ENCODE results near the gene GAREM1.

The GAREM1 gene

GRCh38 chr18:32422201-32422600 is 48.5 kb downstream of the GAREM1 start:
- TF ChIP-seq, protein P1, sequence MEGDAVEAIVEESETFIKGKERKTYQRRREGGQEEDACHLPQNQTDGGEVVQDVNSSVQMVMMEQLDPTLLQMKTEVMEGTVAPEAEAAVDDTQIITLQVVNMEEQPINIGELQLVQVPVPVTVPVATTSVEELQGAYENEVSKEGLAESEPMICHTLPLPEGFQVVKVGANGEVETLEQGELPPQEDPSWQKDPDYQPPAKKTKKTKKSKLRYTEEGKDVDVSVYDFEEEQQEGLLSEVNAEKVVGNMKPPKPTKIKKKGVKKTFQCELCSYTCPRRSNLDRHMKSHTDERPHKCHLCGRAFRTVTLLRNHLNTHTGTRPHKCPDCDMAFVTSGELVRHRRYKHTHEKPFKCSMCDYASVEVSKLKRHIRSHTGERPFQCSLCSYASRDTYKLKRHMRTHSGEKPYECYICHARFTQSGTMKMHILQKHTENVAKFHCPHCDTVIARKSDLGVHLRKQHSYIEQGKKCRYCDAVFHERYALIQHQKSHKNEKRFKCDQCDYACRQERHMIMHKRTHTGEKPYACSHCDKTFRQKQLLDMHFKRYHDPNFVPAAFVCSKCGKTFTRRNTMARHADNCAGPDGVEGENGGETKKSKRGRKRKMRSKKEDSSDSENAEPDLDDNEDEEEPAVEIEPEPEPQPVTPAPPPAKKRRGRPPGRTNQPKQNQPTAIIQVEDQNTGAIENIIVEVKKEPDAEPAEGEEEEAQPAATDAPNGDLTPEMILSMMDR (conservative IDR thresholded peaks at IDR 0.05; ENCODE audit: control insufficient read depth, insufficient read depth, low read depth, low read length), result no peak
- H3K4me3 ChIP-seq (ENCODE audit: control insufficient read depth, low read depth, low read length), result no peak overlapping the region
- DNase-seq (ENCODE audit: low read depth), result no peak

- TF ChIP-seq, protein P1 (conservative IDR thresholded peaks at IDR 0.05; ENCODE audit: control insufficient read depth, insufficient read depth, low read depth, low read length), result no peak
- no peak for DNase-seq (ENCODE audit: low read depth)
- no peak overlapping the region for H3K4me3 ChIP-seq (ENCODE audit: control insufficient read depth, low read depth, low read length)
Observed at GRCh38 chr18:32420084-32420750, 50.5 kb downstream of the GAREM1 start.

GRCh38 chr18:32418148-32418547 is 52.5 kb downstream of the GAREM1 start:
- DNase-seq (ENCODE audit: low read depth), result no peak
- H3K4me3 ChIP-seq (ENCODE audit: control insufficient read depth, low read depth, low read length), result no peak overlapping the region
- TF ChIP-seq, protein P1 (conservative IDR thresholded peaks at IDR 0.05; ENCODE audit: control insufficient read depth, insufficient read depth, low read depth, low read length), result no peak

- TF ChIP-seq, protein P1 (conservative IDR thresholded peaks at IDR 0.05; ENCODE audit: control insufficient read depth, insufficient read depth, low read depth, low read length), result no peak
- no peak overlapping the region for H3K4me3 ChIP-seq (ENCODE audit: control insufficient read depth, low read depth, low read length)
Observed at GRCh38 chr18:32405588-32405987, 65.1 kb downstream of the GAREM1 start.

GRCh38 chr18:32401621-32402020 is 69.1 kb downstream of the GAREM1 start:
- TF ChIP-seq, protein P1 (conservative IDR thresholded peaks at IDR 0.05; ENCODE audit: control insufficient read depth, insufficient read depth, low read depth, low read length), result no peak
- no peak for DNase-seq (ENCODE audit: low read depth)
- no peak overlapping the region for H3K4me3 ChIP-seq (ENCODE audit: control insufficient read depth, low read depth, low read length)

More at GRCh38 chr18:32405588-32405987, 65.1 kb downstream of the GAREM1 start:
- no peak for DNase-seq (ENCODE audit: low read depth)

DNA sequence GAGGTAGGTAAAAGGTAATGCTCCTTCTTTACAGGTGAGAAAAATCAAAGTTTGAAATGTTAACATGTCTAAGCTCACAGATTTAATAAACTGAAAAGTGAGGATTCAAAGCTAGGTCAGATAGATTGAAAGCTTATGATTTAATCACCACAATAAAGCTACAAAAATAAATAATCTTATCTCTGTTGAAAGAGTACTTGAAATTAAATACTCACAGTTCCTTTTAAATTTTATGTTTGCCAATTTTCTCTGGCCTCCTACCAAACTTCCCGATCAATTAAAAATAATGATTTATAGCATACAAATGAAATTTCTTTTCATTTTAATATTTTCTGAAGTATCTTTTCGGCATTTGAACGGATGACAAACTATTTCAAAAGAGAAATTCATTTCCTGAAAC is 77.3 kb downstream of the GAREM1 start:
- H3K4me3 ChIP-seq (ENCODE audit: control insufficient read depth, low read depth, low read length), result no peak overlapping the region
- TF ChIP-seq, protein P1 (conservative IDR thresholded peaks at IDR 0.05; ENCODE audit: control insufficient read depth, insufficient read depth, low read depth, low read length), result no peak
- no peak for DNase-seq (ENCODE audit: low read depth)

Data from fibroblast of mammary gland (primary cell).